ENCODE data around the gene PTOV1. TPM values are rescaled to one million over a fixed set of nuclear protein-coding genes. Genes with fewer than 3 reads are reported as not detected.

PTOV1 gene
- total RNA-seq, 2 experiments from 2014 or later: 105 to 124 TPM

DNA sequence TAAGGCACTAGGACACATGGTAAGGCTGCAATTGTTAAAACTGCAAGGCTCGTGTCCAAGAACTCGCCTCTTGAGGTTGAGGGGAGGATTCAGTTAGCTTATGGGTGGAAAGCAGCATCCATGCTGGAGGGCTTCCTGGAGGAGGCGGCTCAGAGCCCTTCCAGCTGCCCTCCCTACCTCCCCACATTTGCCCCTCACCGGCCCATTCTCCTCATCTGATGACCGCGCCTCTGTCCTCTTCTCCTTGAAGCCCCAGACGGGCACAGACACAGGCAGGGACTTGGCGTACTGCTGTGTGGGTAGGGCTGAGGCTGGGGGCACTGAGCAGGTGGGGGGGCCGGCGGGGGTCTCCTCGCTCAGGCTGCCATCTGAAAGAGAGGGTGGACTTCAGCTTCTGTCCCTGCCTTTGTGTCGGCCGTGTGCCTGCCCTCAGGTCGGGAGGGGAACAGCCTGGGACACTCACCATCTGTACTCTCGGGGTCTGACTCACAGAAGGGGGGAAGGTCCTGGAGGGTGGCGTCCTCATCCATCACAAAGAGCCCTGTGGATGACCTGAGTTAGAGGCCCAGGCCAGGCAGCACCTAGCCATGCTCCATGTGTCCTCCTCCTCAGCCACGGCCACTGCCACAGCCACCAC lies 20.5 kb downstream of the PTOV1 start:
- POLR2A ChIA-PET: no interaction called here
- Histone ChIP-seq H3K27ac (ENCODE audit: low read depth, low read length, poor library complexity, severe bottlenecking) (no peak overlapping the region), H3K36me3 (ENCODE audit: insufficient read depth, low read length) (peaks cover 11% of the 10 kb centered on the region; the same call in 1 of the 2 replicates), H3K4me1 (ENCODE audit: insufficient read depth, low read length, poor library complexity, severe bottlenecking) (peaks cover 45% of the 10 kb centered on the region), H3K4me2 (ENCODE audit: low read length) (no peak overlapping the region), H3K9me2 (ENCODE audit: insufficient read depth, low read length) (no peaks in the 10 kb centered on the region), H2AFZ (ENCODE audit: low read length) (no peak overlapping the region), H3K9me3 (ENCODE audit: low read length) (no peaks in the 10 kb centered on the region), H3K4me3 (ENCODE audit: low read depth, low read length, poor library complexity, severe bottlenecking) (no peak overlapping the region), H3K79me2 (ENCODE audit: insufficient read depth, low read depth, low read length) (peaks cover 17% of the 10 kb centered on the region; the same call in 1 of the 2 replicates), H4K20me1 (ENCODE audit: insufficient read depth, low read length) (no peaks in the 10 kb centered on the region)
- intact Hi-C loops (cut with micrococcal nuclease; ENCODE audit: unreplicated experiment): no loop called here
- no TSS peak for BruUV-seq (replicated peaks)
- TF ChIP-seq CTCF (conservative IDR thresholded peaks at IDR 0.05; ENCODE audit: low read length): no peak
- TF ChIP-seq EZH2phosphoT487 (IDR thresholded peaks at IDR 0.05; ENCODE audit: borderline replicate concordance, low read depth, low read length): no peak
- CTCF ChIA-PET (ENCODE audit: unreplicated experiment): no interaction called here
- no peak for DNase-seq (ENCODE audit: low spot score)

- Histone ChIP-seq H3K79me2 (ENCODE audit: insufficient read depth, low read depth, low read length) (peaks cover 13% of the 10 kb centered on the region; the same call in 1 of the 2 replicates), H3K9me3 (ENCODE audit: low read length) (no peaks in the 10 kb centered on the region), H3K9me2 (ENCODE audit: insufficient read depth, low read length) (no peaks in the 10 kb centered on the region), H2AFZ (ENCODE audit: low read length) (no peak overlapping the region), H3K36me3 (ENCODE audit: insufficient read depth, low read length) (peaks cover 11% of the 10 kb centered on the region; the same call in 1 of the 2 replicates), H4K20me1 (ENCODE audit: insufficient read depth, low read length) (no peaks in the 10 kb centered on the region), H3K4me2 (ENCODE audit: low read length) (no peak overlapping the region), H3K4me1 (ENCODE audit: insufficient read depth, low read length, poor library complexity, severe bottlenecking) (peaks cover 43% of the 10 kb centered on the region), H3K4me3 (ENCODE audit: low read depth, low read length, poor library complexity, severe bottlenecking) (no peak overlapping the region), H3K27ac (ENCODE audit: low read depth, low read length, poor library complexity, severe bottlenecking) (no peak overlapping the region)
- TF ChIP-seq EZH2phosphoT487 (IDR thresholded peaks at IDR 0.05; ENCODE audit: borderline replicate concordance, low read depth, low read length) (no peak), CTCF (conservative IDR thresholded peaks at IDR 0.05; ENCODE audit: low read length) (no peak)
- ChIA-PET POLR2A (interaction anchor here (0.5 to 0.7 kb wide), 2 partner anchors 56 to 777 kb away, joined by 4 read pairs; no protein-coding TSS in a partner anchor), CTCF (ENCODE audit: unreplicated experiment) (no interaction called here)
- intact Hi-C loops (cut with micrococcal nuclease; ENCODE audit: unreplicated experiment): no loop called here
- no TSS peak for BruUV-seq (replicated peaks)
- DNase-seq (ENCODE audit: low spot score): no peak
Observed at GRCh38 chr19:49872245-49873128, 21.5 kb downstream of the PTOV1 start.
